IMR-90 (cell line): ENCODE results near the gene RARB. TPM values are rescaled to one million over a fixed set of nuclear protein-coding genes. Genes with fewer than 3 reads are reported as not detected.

Experiments used
- ATAC-seq: fragments of 200-7000 bp; cut with Tn5 transposase; 2 replicates; pipeline ENCODE4 v1.9.1; 2020; ENCODE audit warnings: low read depth, mild to moderate bottlenecking, moderate library complexity
- BruUV-seq: library from RNA; stranded (reverse); fragments of 400-500 nt; replicated peaks from 2 replicates; lab custom pipeline; 2021; lab: Mats Ljungman, UMichigan
- CTCF ChIA-PET: fragments of 300-600 bp; formaldehyde crosslinking; extraction: SDS; loops from one replicate; lab custom pipeline; 2021; ENCODE audit warnings: antibody characterized with exemption; lab: Yijun Ruan, JAX
- POLR2A ChIA-PET: fragments of 300-600 bp; sonication (Branson Sonifier 250); formaldehyde crosslinking; loops from one replicate; lab custom pipeline; 2022; ENCODE audit warnings: antibody characterized with exemption; ENCODE audit not compliant: unreplicated experiment; lab: Charles Lee
- DNase-seq: peaks from one replicate; pipeline ENCODE4 v3.0.0; 2013
- H2AFZ ChIP-seq: replicated peaks from 2 replicates; pipeline ENCODE3; 2013; ENCODE audit warnings: low read length, mild to moderate bottlenecking; ENCODE audit not compliant: poor library complexity
- H2AK5ac ChIP-seq: 2 replicates; pipeline ENCODE4 v1.6.1; 2013; ENCODE audit warnings: low read depth, low read length, inconsistent platforms
- H2AK9ac ChIP-seq: replicated peaks from 2 replicates; pipeline ENCODE3; 2013; ENCODE audit warnings: mild to moderate bottlenecking, low read depth, low read length, moderate library complexity; ENCODE audit not compliant: poor library complexity
- H2BK120ac ChIP-seq: 2 replicates; pipeline ENCODE4 v1.6.1; 2013; ENCODE audit warnings: low read depth, low read length, inconsistent platforms
- H2BK15ac ChIP-seq: 3 replicates; pipeline ENCODE4 v1.6.1; 2013; ENCODE audit warnings: low read depth, low read length, inconsistent platforms
- H2BK20ac ChIP-seq: 2 replicates; pipeline ENCODE4 v1.6.1; 2013; ENCODE audit warnings: low read depth, mild to moderate bottlenecking, inconsistent platforms, low read length, moderate library complexity
- H2BK5ac ChIP-seq: 2 replicates; pipeline ENCODE4 v1.6.1; 2013; ENCODE audit warnings: mild to moderate bottlenecking, low read depth, low read length, inconsistent platforms; ENCODE audit not compliant: poor library complexity, severe bottlenecking
- H3K14ac ChIP-seq: replicated peaks from 2 replicates; pipeline ENCODE4 v1.6.1; 2013; ENCODE audit warnings: low read depth, low read length, inconsistent platforms
- H3K18ac ChIP-seq: 2 replicates; pipeline ENCODE4 v1.6.1; 2013; ENCODE audit warnings: low read depth, low read length, control low read depth
- H3K23ac ChIP-seq: 2 replicates; pipeline ENCODE4 v1.6.1; 2013; ENCODE audit warnings: low read depth, low read length, inconsistent platforms
- H3K27ac ChIP-seq: 2 replicates; pipeline ENCODE4 v1.5.1; 2013; ENCODE audit warnings: mild to moderate bottlenecking, control low read depth, low read length; ENCODE audit not compliant: insufficient read depth
- H3K27me3 ChIP-seq: 2 replicates; pipeline ENCODE4 v1.6.1; 2013; ENCODE audit warnings: low read length; ENCODE audit not compliant: control insufficient read depth, insufficient read depth
- H3K36me3 ChIP-seq: 2 replicates; pipeline ENCODE4 v1.6.1; 2013; ENCODE audit warnings: low read length, mixed read lengths; ENCODE audit not compliant: control insufficient read depth, insufficient read depth
- H3K4ac ChIP-seq: 2 replicates; pipeline ENCODE4 v1.6.1; 2013; ENCODE audit warnings: low read depth, low read length, inconsistent platforms
- H3K4me1 ChIP-seq: 2 replicates; pipeline ENCODE4 v1.6.1; 2013; ENCODE audit warnings: low read length, mixed read lengths; ENCODE audit not compliant: control insufficient read depth, insufficient read depth
- H3K4me2 ChIP-seq: 2 replicates; pipeline ENCODE4 v1.6.1; 2013; ENCODE audit warnings: low read depth, mild to moderate bottlenecking, control low read depth, low read length, moderate library complexity
- H3K4me3 ChIP-seq: 2 replicates; pipeline ENCODE4 v1.5.1; 2013; ENCODE audit warnings: low read depth, mild to moderate bottlenecking, control low read depth, low read length, moderate library complexity; ENCODE audit not compliant: insufficient read depth
- H3K56ac ChIP-seq: 2 replicates; pipeline ENCODE4 v1.6.1; 2013; ENCODE audit warnings: low read length, inconsistent platforms; ENCODE audit not compliant: insufficient read depth; ENCODE audit errors: extremely low read depth
- H3K79me1 ChIP-seq, 2 experiments: 2 replicates each; pipeline ENCODE4 v1.6.1; 2013; ENCODE audit warnings: low read length in 2 of 2, inconsistent platforms in 1 of 2, low read depth in 1 of 2
- H3K9ac ChIP-seq: 2 replicates; pipeline ENCODE4 v1.6.1; 2013; ENCODE audit warnings: low read depth, low read length, control low read depth
- H3K9me1 ChIP-seq: 2 replicates; pipeline ENCODE4 v1.6.1; 2013; ENCODE audit warnings: low read length, inconsistent platforms; ENCODE audit not compliant: insufficient read depth
- H3K9me3 ChIP-seq: 2 replicates; pipeline ENCODE4 v1.6.1; 2013; ENCODE audit warnings: low read length; ENCODE audit not compliant: control insufficient read depth, insufficient read depth
- H4K20me1 ChIP-seq: 2 replicates; pipeline ENCODE4 v1.6.1; 2013; ENCODE audit warnings: low read length, inconsistent platforms; ENCODE audit not compliant: insufficient read depth
- H4K5ac ChIP-seq: 2 replicates; pipeline ENCODE4 v1.6.1; 2013; ENCODE audit warnings: mild to moderate bottlenecking, low read depth, low read length, control low read depth
- H4K8ac ChIP-seq, 2 experiments: 2 replicates each; pipeline ENCODE4 v1.6.1; 2013; ENCODE audit warnings: low read depth in 2 of 2, low read length in 2 of 2, control low read depth in 1 of 2, inconsistent platforms in 1 of 2
- H4K91ac ChIP-seq: 2 replicates; pipeline ENCODE4 v1.6.1; 2013; ENCODE audit warnings: low read depth, low read length, inconsistent platforms; ENCODE audit not compliant: insufficient read depth
- MAFK ChIP-seq: IDR thresholded peaks from 2 replicates; pipeline ENCODE4 v1.6.1; 2012; ENCODE audit warnings: low read depth, low read length, improper control_type of control experiment
- MXI1 ChIP-seq: IDR thresholded peaks from 2 replicates; pipeline ENCODE4 v1.6.1; 2012; ENCODE audit warnings: low read depth, mild to moderate bottlenecking, low read length, moderate library complexity, borderline replicate concordance
- NFE2L2 ChIP-seq: fragments of 150-350 bp; IDR thresholded peaks from 2 replicates; pipeline ENCODE4 v1.6.1; 2016; ENCODE audit warnings: low read depth, mild to moderate bottlenecking, low read length
- RAD21 ChIP-seq: IDR thresholded peaks from 2 replicates; pipeline ENCODE4 v1.6.1; 2012; ENCODE audit warnings: low read length, improper control_type of control experiment
- RFX5 ChIP-seq: IDR thresholded peaks from 2 replicates; pipeline ENCODE4 v1.8.0; 2012; ENCODE audit warnings: low read depth, mild to moderate bottlenecking, low read length, moderate library complexity
- dilution Hi-C: fragments of 300-500 bp; cut with HindIII; formaldehyde crosslinking; loops from one replicate; pipeline ENCODE4 v1.14.3; 2018; ENCODE audit warnings: low sequenced_read_pairs; ENCODE audit not compliant: unreplicated experiment
- in situ Hi-C: fragments of 300-500 bp; cut with MboI; formaldehyde crosslinking; loops from 3 replicates; pipeline ENCODE4 v1.14.3; 2019; ENCODE audit warnings: low sequenced_read_pairs, inconsistent platforms, mixed read lengths
- intact Hi-C: fragments of 100-400 bp; cut with micrococcal nuclease; formaldehyde crosslinking; loops from 2 replicates; pipeline ENCODE4 v1.10.0; 2022
- polyA plus RNA-seq, 3 experiments: library from polyadenylated mRNA; depleted of rRNA; stranded (reverse); fragments of >200 nt; gene quantifications; 2 replicates each; pipeline ENCODE4 v1.2.3, GENCODE V29; 2012; ENCODE audit warnings: low replicate concordance in 1 of 3
- total RNA-seq: library from RNA; depleted of rRNA; stranded (reverse); fragments of >200 nt; gene quantifications from 2 replicates; pipeline ENCODE4 v1.2.3, GENCODE V29; 2012

RARB gene
- total and polyA plus RNA-seq, 2 of the 4 experiments (the other 2 are of a cell fraction), result 0.53 to 1.4 TPM

DNA sequence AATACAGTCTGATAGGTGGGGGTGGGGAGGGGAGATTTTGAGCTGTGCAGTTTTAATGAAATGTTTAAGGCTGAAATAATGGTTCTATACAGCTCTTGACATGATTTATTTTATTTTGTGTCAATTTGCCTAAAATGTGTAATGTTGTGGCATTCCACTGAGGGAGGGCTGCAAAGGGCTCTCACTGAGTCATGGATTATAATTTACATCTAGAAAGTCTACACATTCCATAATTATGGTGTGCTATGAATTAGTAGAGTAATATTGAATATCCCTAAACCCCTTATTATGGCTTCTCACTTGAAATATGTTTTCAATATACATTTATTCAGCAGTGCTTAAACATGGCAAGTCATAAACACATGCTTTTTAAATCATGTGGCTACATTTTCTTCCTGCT is 103.9 kb downstream of the RARB start:
- no TSS peak for BruUV-seq
- H3K27me3 ChIP-seq, result no peaks in the 10 kb centered on the region; the same call in 1 of the 2 replicates
- H2BK20ac ChIP-seq, result no peak overlapping the region
- no peaks in the 10 kb centered on the region for H3K79me1 ChIP-seq
- CTCF ChIA-PET, result no interaction called here
- no peaks in the 10 kb centered on the region for H3K36me3 ChIP-seq
- no peak for ATAC-seq
- H3K4me1 ChIP-seq, result no peaks in the 10 kb centered on the region
- no peaks in the 10 kb centered on the region for H3K9me3 ChIP-seq
- H2BK5ac ChIP-seq, result no peak overlapping the region
- DNase-seq, result no peak
- no peak overlapping the region for H3K56ac ChIP-seq
- H2BK120ac ChIP-seq, result no peak overlapping the region
- no peak overlapping the region for H3K27ac ChIP-seq
- H3K4ac ChIP-seq, result no peak overlapping the region
- H3K9ac ChIP-seq, result no peak overlapping the region
- H4K8ac ChIP-seq, result no peak overlapping the region
- no peak overlapping the region for H2AFZ ChIP-seq
- intact Hi-C loops, result loop anchor here (1.0 kb wide), 1 partner anchor 62 kb away; no protein-coding TSS in a partner anchor
- no peak overlapping the region for H2BK15ac ChIP-seq
- TF ChIP-seq MAFK (no peak), MXI1 (no peak), NFE2L2 (no peak), RFX5 (no peak), RAD21 (no peak)
- H4K91ac ChIP-seq, result no peak overlapping the region
- no peaks in the 10 kb centered on the region for H4K20me1 ChIP-seq
- H3K14ac ChIP-seq, result no peak overlapping the region
- POLR2A ChIA-PET, result no interaction called here
- no peak overlapping the region for H3K4me3 ChIP-seq
- no peak overlapping the region for H3K4me2 ChIP-seq
- no peak overlapping the region for H3K18ac ChIP-seq
- H2AK5ac ChIP-seq, result no peak overlapping the region
- H2AK9ac ChIP-seq, result no peak overlapping the region
- H4K5ac ChIP-seq, result no peak overlapping the region
- H3K23ac ChIP-seq, result no peak overlapping the region
- dilution Hi-C loops, result no loop called here
- in situ Hi-C loops, result no loop called here
- H3K9me1 ChIP-seq, result no peaks in the 10 kb centered on the region
